HG03103 (cell line): ENCODE measurements around the gene VOPP1.
A peak's percentile ranks its signal among the peaks of the same experiment; 100 is the strongest.

ENCODE experiments used
- ATAC-seq: cut with Tn5 transposase; IDR thresholded peaks from one replicate; pipeline ENCODE4 v1.9.1; 2021; ENCODE audit warnings: low read depth; ENCODE audit not compliant: unreplicated experiment

The VOPP1 gene

DNA sequence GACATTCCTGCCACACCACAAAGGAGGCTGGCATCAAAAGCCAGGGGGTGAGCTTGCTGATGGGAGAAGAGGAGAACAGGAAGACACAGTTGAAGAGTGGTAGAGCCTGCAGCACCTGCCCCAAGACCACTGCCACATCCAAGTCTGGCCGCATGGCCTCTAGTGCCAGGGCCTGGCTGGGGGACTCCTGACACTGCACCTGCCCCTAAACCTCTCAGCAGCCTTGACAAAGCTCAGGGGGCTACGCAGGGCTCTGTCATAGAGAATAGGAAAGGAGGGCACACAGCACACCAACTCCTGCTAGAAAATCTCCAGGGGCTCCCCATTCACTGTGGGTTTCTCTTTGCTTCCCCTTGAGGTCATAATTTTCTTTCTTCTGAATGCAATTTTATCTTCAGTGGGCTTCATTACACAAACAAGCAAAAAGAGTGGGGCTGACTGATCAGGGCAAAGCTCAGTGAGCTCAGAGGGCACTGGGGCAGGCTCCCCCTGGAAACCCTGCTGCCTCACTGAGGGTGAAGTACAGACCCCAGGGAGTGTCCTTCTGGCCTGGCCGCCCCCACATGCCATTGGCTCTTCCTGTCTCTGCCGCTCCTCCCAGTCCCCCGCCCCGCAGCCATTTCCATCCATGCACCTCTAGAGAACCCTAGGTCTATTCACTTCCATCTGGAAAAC, 37.2 kb downstream of the VOPP1 start:
- no peak for ATAC-seq

DNA sequence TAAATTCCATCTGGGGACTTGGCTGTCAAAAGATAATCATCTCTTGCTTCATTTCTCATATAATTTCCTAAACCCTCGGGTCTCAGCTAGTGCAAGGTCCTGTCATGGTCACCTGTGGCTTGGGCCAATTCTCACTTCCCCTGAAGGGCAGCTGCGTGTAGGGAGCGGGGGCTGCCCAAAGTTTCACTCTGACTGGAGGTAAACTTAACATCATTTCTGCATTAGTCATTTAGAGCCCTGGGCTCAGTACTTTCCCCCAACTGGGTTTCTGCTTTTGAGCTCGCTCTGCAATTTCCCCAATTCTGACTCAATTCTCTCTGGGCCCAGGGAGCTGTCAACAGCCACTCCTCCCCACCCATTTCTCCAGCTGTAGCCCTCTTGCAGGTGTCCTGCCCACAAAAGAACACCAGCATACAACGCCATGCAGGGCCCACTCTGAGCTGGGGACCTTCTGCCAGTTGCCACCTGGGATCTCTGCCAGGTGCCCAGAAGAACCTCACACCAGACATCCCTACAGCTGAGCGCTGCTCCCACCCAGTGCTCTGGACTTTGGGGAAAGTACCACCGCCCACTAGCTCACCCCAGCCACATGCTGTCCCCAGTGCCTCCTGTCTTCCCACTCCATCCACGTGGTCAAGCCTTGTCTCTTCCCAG, 37.9 kb downstream of the VOPP1 start:
- ATAC-seq, result peak; percentile 64

DNA sequence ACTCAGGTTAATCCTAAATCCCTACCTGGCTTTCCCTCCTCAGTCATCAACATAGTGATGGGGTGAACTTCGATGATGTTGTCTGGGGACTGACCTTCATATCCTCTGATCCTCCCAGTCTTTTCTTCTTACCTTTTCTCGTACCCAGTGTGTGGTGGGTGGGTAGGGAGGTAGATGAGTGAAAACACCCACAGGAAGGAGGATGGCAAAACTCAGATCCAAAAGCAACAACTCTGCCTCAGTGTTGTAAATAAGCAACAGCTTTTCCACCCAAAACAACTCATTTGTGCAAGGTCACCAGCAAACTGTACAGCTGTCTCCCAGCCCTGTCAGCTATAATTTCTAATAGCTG, 38.6 kb downstream of the VOPP1 start:
- no peak for ATAC-seq

DNA sequence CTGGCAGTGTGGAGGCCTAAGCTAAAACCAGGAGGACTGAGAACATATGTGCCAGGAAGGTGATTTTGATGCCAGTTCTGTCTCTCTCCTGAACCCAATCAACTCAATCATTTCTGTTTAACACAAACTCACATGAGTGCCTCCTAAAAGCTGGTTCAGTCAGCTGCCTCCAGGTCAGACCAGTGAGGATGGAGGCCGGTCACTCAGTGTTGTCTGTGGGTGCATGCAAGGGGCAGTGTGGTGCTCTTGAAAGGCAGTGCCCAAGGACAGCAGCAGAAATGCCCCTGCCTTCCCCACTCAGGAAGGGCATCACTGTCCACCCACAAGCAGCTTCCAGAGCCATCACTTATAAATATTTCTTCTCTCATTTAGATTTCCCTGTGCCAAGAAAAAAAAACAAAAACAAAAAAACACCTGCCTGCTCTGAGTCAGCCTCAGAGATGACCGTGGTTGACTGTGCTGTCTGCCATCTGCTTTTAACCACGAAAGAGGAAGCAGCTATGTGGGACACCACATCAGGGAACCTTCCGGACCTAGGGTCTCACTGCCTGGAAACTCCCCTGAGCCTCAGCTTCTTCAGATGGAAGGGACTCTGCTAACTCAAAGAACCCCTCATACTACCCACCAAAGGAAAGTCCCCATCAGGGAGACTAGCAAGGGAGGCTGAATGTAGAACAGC, 39.1 kb downstream of the VOPP1 start:
- ATAC-seq, result peak; percentile 49

DNA sequence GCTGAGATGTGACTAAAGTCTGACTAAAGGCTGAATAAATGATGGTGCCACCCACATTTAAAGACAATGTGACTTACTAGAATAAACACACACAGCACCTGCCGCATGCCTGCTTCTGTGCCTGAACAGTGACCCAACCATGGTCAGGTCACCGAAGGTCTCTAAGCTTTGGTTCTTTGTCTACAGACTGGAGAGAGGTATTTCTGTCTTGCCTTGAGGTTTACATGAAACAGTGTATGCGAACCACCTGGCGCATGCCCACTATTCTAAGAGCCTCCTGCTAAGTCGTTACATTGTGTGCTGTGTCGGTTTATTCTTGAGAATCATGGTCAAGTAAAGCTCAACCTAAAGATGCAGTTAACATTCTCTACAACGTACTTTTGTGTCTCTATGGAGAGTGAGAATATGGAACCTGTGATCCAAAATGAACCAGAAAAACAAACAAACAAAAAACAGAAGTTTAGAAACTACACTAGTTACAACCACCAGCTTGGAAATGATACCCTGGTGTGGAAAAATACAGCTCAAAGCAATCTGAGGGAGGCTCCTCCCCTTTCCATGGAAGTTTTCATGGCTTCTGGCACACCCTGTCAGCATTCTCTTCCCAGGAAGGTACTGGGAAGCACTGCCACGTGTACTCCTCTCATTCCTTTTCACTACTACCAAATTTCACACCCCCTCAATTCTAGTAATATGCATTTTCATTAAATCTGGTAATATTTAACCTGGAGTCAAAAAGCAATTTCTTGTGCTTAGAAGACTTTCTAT, 40.0 kb downstream of the VOPP1 start:
- ATAC-seq, result no peak

DNA sequence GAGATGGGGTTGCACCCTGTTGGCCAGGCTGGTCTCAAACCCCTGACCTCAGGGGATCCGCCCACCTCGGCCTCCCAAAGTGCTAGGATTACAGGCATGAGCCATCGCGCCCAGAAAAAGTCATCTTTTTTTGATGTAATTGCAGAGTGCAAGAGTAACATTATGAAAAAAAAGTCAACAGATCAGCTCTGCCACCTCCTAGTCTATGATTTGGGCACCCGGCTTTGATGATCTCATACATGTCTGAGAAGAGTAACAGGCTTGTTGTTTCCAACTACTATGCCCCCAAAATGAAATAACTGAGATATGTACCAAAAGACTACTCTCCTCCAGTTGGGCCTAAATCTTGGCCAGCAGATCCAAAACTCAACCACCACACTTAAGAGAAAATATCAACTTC, 40.8 kb downstream of the VOPP1 start:
- no peak for ATAC-seq

DNA sequence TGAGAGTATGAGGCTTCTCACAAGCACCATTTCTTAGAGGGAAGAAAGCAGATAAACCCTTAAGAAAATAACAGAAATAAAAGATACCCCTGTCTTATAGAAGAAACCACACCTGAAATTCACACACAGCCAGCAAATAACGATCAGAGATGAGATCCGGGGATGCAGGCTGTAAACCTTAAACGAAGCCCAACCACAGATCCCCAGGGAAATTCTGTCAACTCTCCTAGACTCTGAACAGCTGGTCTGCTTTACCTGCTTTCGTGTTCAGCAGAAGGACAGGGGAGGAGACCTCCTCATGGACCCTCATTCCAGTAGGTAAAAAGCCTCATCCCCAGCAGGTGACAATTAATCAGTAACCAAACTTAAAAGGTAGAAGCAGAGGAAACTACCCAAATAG, 45.0 kb downstream of the VOPP1 start:
- no peak for ATAC-seq

DNA sequence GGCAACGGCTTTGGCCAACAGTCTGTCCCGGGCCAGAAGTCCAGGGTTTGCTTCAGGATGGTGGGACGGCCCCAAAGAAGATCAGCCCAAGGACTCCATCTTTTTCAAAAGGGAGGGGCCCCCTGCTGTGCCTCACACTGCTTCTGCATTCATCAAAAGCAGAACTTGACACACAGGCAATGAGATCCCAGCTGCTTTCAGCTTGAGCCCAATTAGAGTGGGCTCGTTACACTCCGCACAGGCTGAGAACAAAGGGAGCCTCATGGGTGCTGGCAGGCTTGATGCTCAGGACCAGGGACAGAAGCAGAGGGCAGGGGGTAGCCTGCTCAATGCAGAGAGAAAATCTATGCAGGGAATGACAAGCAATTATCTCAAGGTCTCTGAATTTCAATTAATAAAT, 45.5 kb downstream of the VOPP1 start:
- peak; percentile 64 for ATAC-seq

DNA sequence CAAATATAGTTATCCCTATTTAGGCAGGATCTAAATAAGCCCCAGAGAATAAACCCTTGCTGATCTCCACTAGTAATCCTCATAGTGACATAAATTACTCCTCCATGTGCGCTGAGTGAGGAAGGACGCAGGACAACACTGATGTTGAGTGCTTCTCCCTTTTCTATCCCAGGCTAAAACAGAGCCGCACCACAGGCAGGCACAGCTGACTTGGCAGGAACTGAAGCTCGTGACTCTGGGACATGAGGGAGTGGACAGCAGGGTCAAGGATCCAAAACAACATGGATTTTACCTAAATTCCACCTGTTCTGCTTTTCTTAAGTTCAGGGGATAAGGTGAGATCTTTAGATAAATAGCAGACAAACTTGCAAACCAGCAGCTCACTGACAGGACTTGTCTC, 46.0 kb downstream of the VOPP1 start:
- no peak for ATAC-seq

DNA sequence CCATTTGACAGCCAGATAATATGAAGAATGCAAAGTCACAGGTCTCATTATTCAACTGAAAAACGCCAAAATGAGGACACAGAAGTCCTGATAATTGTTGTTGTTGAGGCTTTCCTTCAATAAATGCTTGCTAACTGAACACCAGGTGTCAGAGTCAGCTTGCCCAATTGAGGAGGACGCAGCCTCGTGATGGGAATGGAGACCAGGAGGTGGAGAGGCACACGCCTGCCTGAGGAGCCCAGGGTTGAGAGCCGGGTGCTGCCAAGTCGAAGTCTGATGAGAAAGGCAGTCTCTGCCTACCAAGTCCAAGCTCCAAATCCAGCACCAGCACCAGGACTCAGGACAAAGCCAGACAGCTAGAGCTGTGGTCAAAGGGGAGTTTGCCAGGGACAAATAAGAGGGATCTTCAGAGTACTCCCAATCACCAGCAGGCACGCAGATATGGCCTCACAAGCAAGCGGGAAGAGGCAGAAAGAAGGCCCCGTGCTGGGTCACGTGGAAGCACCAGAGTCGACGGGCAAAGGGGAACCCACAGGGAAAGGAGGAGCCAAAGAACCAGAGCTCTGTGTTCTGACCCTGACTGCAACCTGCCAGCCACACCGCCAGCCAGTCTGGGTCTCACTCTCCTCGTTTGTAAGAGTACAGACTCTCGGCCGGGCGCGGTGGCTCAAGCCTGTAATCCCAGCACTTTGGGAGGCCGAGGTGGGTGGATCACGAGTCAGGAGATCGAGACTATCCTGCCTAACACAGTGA, 47.6 kb downstream of the VOPP1 start:
- no peak for ATAC-seq

DNA sequence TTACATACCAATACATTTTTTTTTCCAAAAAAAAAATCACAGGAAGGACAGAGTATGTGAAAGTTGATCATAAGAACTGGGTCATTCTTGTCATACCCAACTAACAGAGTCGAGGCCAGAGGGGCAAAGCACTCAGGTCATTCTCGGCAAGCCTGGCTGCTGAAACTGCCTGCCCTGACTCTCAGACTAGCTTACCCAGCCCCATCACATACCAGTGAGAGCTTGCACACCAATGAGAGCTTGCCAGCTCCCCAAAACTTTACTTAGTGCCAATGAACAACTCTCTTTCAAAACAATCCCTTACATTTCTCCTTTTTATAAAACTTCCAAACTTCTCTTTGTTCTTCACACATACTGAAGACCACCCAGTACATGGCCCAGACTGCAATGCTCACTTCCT, 48.9 kb downstream of the VOPP1 start:
- ATAC-seq, result no peak

DNA sequence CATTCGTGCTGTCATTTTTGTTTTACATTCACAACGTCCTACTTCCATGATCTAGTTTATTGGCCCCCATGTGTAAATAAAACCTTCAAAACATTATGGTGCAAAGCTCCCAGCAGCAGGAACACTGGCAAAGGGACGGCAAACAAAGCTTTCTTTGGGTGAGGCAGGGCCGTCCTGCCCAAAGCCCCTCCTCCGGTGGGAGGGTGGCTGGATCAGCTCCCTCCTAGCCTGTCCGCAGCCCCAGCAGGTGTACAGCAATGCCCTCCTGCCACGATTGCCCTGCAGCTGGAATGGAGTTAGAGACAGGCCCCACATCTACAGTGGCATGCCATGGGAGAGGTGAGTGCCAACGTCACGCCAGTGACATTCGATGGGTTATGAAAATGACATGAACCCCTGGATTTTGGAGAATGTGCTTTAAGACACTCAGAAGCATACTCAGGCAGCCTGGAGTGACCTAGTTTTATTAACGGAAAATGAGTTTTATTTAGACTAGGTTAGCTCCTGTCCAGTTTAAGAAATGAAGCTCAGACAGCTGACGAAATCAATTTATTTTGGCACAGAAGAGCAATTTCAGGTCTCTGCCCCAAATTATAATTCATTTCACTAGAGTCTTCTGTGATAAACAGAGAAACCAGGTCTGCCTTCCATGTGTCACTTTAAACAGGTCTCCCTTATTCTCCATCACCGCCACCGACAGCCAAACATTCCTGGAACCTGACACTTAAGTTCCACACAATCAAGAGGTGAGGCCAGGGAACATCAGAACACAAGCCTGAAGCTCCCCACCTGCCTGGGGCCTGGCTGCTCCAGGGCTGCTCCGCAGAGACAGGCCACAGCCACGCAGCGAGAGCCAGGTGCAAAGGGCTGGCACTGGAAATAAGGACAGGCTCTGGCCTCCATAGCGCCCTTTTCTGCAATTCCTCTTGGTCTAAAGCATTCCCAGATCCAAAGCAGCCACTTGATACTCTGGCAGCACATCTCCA, 50.1 kb downstream of the VOPP1 start:
- ATAC-seq, result no peak

DNA sequence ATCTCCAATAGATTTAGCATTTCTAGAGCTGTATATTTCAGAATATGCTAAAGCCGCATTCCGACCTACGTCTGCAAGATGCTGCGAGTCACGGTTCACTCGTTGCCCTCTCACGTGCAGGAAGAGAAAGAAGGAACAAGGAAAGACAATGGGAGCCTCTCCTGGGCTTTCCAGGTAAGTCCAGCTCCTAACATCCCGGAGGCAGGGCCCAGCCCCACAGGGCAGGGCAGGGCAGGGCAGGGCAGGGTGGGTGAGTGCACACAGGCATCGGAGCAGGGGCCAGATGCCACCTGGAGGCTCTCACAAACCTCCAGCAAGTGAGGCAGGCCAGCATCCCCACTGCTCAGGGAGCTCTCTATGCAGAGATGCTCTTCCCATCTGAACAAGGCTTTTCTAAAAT, 50.8 kb downstream of the VOPP1 start:
- no peak for ATAC-seq

DNA sequence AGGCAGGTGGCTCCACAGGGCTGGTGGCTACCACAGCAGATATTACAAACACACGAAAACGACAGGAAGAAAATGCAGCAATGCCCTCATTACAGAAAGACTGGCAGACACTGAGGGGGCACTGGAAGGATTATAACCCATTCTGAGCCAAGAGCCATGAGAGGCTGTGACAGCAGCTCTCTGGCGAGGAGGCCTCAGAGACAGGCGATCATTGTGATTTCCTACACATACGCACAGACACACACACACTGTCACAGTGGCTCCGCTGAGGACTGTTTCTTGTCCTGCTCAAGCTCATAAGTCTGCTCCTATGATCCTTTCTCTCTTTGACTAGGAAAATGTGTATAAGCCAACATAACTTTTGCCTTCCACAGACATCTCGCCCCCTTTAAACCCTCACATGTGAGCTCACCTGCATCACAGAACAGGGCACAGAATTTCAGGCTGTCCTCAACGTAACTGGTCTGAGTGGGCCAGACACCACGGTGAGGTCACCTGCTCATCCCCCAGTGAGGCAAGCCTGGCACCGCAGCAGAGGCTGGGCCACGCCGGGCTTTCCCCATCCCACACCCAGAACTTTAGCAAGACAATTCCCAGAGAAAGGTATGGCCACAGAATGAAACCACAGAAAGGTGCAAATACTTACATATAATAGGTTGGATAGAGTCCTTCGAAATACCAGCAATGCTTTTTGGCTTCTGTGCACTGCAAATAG, 51.7 kb downstream of the VOPP1 start:
- ATAC-seq, result no peak

DNA sequence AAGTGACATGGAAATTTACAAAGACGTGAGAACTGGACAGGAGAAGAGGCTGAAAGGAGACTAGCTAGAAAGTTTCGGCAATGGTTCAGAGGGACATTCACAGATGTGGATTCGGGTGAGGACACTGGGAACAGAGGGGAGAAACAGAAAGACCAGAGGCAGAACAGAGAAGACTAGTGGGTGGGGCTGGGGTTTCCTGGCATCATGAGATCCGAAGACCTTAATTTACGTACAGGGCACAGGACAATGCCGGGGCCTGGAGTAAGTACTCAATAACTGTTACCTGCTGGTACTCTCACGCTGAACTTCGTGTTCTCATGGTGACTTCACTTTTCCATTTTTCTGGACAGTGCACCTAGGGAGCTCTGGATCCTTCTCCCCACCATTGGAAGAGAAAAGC, 53.5 kb downstream of the VOPP1 start:
- no peak for ATAC-seq

DNA sequence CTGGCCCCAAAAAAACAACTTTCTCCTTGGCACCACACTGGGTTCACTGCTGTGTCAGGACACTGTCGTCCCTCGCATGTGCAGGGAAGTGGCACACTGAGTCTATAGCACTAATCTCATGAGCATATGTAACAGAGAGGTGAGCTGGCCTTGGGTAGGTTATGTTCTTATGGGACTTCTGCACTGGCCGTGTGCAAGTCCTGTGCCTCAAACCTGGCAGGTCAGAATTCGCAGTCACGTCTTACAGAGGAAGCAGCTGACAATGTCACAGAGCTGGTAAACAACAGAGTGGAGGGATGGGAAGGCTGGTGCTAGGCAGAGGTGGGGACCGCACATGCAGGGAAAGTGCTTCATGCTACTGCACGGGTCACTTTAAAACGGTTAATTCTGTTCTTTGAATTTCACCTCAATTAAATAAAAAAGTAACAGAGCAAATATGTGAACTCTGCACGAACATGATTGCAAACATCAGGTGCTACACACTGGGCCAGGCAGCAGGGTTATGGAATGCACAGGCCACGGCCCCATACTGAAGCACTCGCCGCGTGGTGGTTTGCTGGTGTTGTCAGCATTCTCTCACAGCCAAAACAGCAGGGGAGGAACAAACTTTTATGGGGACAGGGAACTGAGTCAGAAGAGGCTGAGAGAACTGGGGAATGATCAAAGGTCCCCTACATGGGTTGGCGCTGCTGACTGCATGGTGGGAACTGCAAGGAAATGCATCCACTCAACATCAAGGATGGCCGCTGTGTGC, 54.2 kb downstream of the VOPP1 start:
- no peak for ATAC-seq

DNA sequence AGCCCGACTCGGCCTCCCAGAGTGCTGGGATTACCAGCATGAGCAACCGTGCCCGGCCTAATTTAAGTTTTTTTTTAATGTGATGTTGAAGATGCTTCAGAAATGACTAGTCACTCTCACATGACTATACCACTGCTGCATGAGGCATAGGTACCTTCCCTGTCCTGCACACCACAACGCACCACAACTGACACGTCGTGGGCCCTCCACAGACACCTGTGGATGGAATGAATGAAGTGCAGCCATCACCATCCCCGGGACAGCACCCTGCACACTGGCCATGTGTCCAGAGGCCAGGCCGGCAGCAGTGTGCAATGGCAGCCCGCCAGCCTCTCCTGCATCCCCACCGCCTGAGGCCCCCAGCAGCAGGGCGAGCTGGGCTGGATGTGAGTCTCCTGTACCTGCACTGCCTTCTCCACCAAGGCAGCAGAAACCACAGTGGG, 55.1 kb downstream of the VOPP1 start:
- ATAC-seq, result peak; percentile 70

DNA sequence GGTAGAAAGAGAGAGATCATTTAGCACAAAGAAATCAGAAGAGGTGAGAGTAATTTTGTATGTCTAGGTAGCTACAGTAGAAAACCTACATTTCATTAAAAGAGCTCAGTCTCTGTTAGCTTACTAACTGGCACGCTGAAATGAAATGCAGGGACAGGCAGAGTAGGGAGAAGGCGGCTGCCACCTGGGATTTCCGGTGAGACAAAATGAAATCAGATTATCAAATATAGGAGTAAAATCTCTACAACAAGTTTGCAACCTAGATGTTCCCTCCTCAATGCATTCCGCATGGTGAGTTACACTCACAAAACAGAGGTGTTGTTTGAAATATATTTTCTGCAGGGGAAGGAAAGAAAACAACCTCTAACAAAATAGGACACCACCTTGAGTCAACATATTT, 55.9 kb downstream of the VOPP1 start:
- no peak for ATAC-seq
